Measurements from ENCODE around the gene ZNF816.
A peak's percentile ranks its signal among the peaks of the same experiment; 100 is the strongest.
"Not testable (repeated sequence)": the region's sequence is repeated elsewhere in the genome, so short reads cannot be mapped to it uniquely, and the experiment has no call there.

ZNF816 gene

GRCh38 chr19:52962394-52963246 lies at the start of gene ZNF816:
Gene ZNF816 (minus strand): TSS chr19:52962881. CDS start chr19:52956089, 6,792 bp downstream.
- DNase-seq (ENCODE audit: low spot score) = peak; percentile 88

GRCh38 chr19:53012006-53012405 lies 49.3 kb upstream of the ZNF816 start:
- no peak for DNase-seq (ENCODE audit: low spot score)

GRCh38 chr19:53010494-53010893 lies 47.8 kb upstream of the ZNF816 start:
- no peak for DNase-seq (ENCODE audit: low spot score)

GRCh38 chr19:53008061-53008778 lies 45.5 kb upstream of the ZNF816 start:
- DNase-seq (ENCODE audit: low spot score) = no peak

- DNase-seq (ENCODE audit: low spot score) = no peak
These were observed 44.9 kb upstream of the ZNF816 start for GRCh38 chr19:53007606-53008005.

- no peak for DNase-seq (ENCODE audit: low spot score)
These were observed 44.5 kb upstream of the ZNF816 start for GRCh38 chr19:53007200-53007599.

- DNase-seq (ENCODE audit: low spot score) = no peak
These were observed 41.6 kb upstream of the ZNF816 start for GRCh38 chr19:53004242-53004641.

- DNase-seq (ENCODE audit: low spot score) = no peak
These were observed 39.8 kb upstream of the ZNF816 start for GRCh38 chr19:53002479-53002878.

- no peak for DNase-seq (ENCODE audit: low spot score)
These were observed 35.3 kb upstream of the ZNF816 start for GRCh38 chr19:52997975-52998374.

- DNase-seq (ENCODE audit: low spot score) = no peak
These were observed 33.0 kb upstream of the ZNF816 start for GRCh38 chr19:52995711-52996110.

GRCh38 chr19:52993342-52994178 lies 30.9 kb upstream of the ZNF816 start:
- peak; percentile 44 for DNase-seq (ENCODE audit: low spot score)

- peak; percentile 1 for DNase-seq (ENCODE audit: low spot score)
These were observed 29.7 kb upstream of the ZNF816 start for GRCh38 chr19:52992109-52993004.

GRCh38 chr19:52991484-52991883 lies 28.8 kb upstream of the ZNF816 start:
- peak; percentile 83 for DNase-seq (ENCODE audit: low spot score)

- no peak for DNase-seq (ENCODE audit: low spot score)
These were observed 28.2 kb upstream of the ZNF816 start for GRCh38 chr19:52990759-52991418.

GRCh38 chr19:52988506-52988905 lies 25.8 kb upstream of the ZNF816 start:
- no peak for DNase-seq (ENCODE audit: low spot score)

GRCh38 chr19:52987221-52987620 lies 24.5 kb upstream of the ZNF816 start:
- no peak for DNase-seq (ENCODE audit: low spot score)

GRCh38 chr19:52983167-52983566 lies 20.5 kb upstream of the ZNF816 start:
- DNase-seq (ENCODE audit: low spot score) = not testable (repeated sequence)

GRCh38 chr19:52981329-52981728 lies 18.6 kb upstream of the ZNF816 start:
- DNase-seq (ENCODE audit: low spot score) = no peak

GRCh38 chr19:52967772-52968171 lies 5.1 kb upstream of the ZNF816 start:
- no peak for DNase-seq (ENCODE audit: low spot score)

- no peak for DNase-seq (ENCODE audit: low spot score)
These were observed 552 bp upstream of the ZNF816 start for GRCh38 chr19:52963247-52963618.

GRCh38 chr19:52961981-52962380 lies 700 bp downstream of the ZNF816 start:
- DNase-seq (ENCODE audit: low spot score) = no peak

Measured in kidney capillary endothelial cell (primary cell).